GM12878 (cell line): ENCODE data around the gene CD101. TPM values are rescaled to one million over a fixed set of nuclear protein-coding genes. Genes with fewer than 3 reads are reported as not detected.
A peak's percentile ranks its signal among the peaks of the same experiment; 100 is the strongest.

ENCODE experiments used
- ATAC-seq: fragments of 200-7000 bp; cut with Tn5 transposase; 3 replicates; pipeline ENCODE4 v1.9.1; 2020; ENCODE audit warnings: mild to moderate bottlenecking, moderate library complexity
- BruUV-seq: library from RNA; stranded (reverse); fragments of 400-500 nt; replicated peaks from 2 replicates; lab custom pipeline; 2021; lab: Mats Ljungman, UMichigan
- CTCF ChIA-PET: fragments of 300-600 bp; sonication (Branson Sonifier 250); formaldehyde crosslinking; extraction: SDS; loops from one replicate; lab custom pipeline; 2021; ENCODE audit warnings: inconsistent platforms; lab: Yijun Ruan, JAX
- POLR2A ChIA-PET: fragments of 350-600 bp; formaldehyde crosslinking; extraction: SDS; loops from one replicate; lab custom pipeline; 2021; ENCODE audit warnings: inconsistent platforms; lab: Charles Lee
- RAD21 ChIA-PET: fragments of 300-600 bp; sonication (Branson Sonifier 250); formaldehyde crosslinking; loops from one replicate; lab custom pipeline; 2023; ENCODE audit warnings: antibody characterized with exemption; ENCODE audit not compliant: unreplicated experiment; lab: Charles Lee
- SMC1A ChIA-PET: fragments of 300-600 bp; sonication (Branson Sonifier 250); formaldehyde crosslinking; loops from one replicate; lab custom pipeline; 2023; ENCODE audit not compliant: unreplicated experiment, uncharacterized antibody; lab: Charles Lee
- DNase-seq: peaks from one replicate; pipeline ENCODE4 v3.0.0-alpha.2; 2011; ENCODE audit warnings: low read depth, low spot score
- FAIRE-seq: peaks from 3 replicates; lab custom pipeline; 2011; peaks lifted over from hg19 to GRCh38; lab: Jason Lieb, UNC
- H2AFZ ChIP-seq: 2 replicates; pipeline ENCODE4 v1.6.0; 2011; ENCODE audit warnings: low read depth, low read length, control low read depth; ENCODE audit not compliant: control insufficient read depth
- H3K27ac ChIP-seq: 2 replicates; pipeline ENCODE4 v1.5.1; 2011; ENCODE audit warnings: control low read depth; ENCODE audit not compliant: control insufficient read depth, insufficient read depth
- H3K27me3 ChIP-seq, 2 experiments: replicated peaks in 1 of 2; 2 replicates each; pipeline versions ENCODE4 v1.6.0 to v1.6.1; 2011; ENCODE audit warnings: low read length in 1 of 2; ENCODE audit not compliant: control insufficient read depth in 2 of 2, insufficient read depth in 2 of 2
- H3K36me3 ChIP-seq, 2 experiments: 2 replicates each; pipeline ENCODE4 v1.5.1; 2011; ENCODE audit warnings: low read length in 1 of 2; ENCODE audit not compliant: control insufficient read depth in 2 of 2, insufficient read depth in 2 of 2
- H3K4me1 ChIP-seq: 2 replicates; pipeline ENCODE4 v1.6.1; 2011; ENCODE audit warnings: mild to moderate bottlenecking, low read length, moderate library complexity, mixed read lengths; ENCODE audit not compliant: control insufficient read depth, insufficient read depth
- H3K4me2 ChIP-seq: 2 replicates; pipeline ENCODE4 v1.6.0; 2011; ENCODE audit warnings: control low read depth; ENCODE audit not compliant: control insufficient read depth, insufficient read depth
- H3K4me3 ChIP-seq: fragments of 200-600 bp; sonication (generic); 2 replicates; pipeline ENCODE4 v1.5.1; 2016
- H3K79me2 ChIP-seq: 2 replicates; pipeline ENCODE4 v1.6.0; 2011; ENCODE audit warnings: low read length; ENCODE audit not compliant: control insufficient read depth, insufficient read depth
- H3K9ac ChIP-seq: 2 replicates; pipeline ENCODE4 v1.8.0; 2011; ENCODE audit warnings: low read length, control low read depth, mixed read lengths; ENCODE audit not compliant: control insufficient read depth, insufficient read depth
- H3K9me3 ChIP-seq: replicated peaks from 3 replicates; pipeline ENCODE4 v1.5.1; 2011; ENCODE audit warnings: mild to moderate bottlenecking, low read length; ENCODE audit not compliant: control insufficient read depth, insufficient read depth
- H4K20me1 ChIP-seq: 2 replicates; pipeline ENCODE4 v1.6.0; 2011; ENCODE audit not compliant: control insufficient read depth, insufficient read depth
- E2F8 ChIP-seq: fragments of 450-650 bp; IDR thresholded peaks from 2 replicates; pipeline ENCODE4 v1.6.1; 2018; ENCODE audit warnings: mild to moderate bottlenecking, low read depth, moderate library complexity; ENCODE audit not compliant: partially characterized antibody
- JUNB ChIP-seq: IDR thresholded peaks from 2 replicates; pipeline ENCODE4 v1.6.1; 2016; ENCODE audit warnings: antibody characterized with exemption, mild to moderate bottlenecking
- ZNF24 ChIP-seq: fragments of 450-650 bp; IDR thresholded peaks from 2 replicates; pipeline ENCODE4 v1.6.1; 2017; ENCODE audit warnings: antibody characterized with exemption, mild to moderate bottlenecking
- WGBS: methylation state at CpG from one replicate; pipeline ENCODE4 v1.1.6; 2016; ENCODE audit warnings: low lambda C conversion rate; ENCODE audit not compliant: insufficient replicate concordance, insufficient coverage; ENCODE audit errors: missing lambda C conversion rate; 5-methylcytosine and 5-hydroxymethylcytosine counted together
- in situ Hi-C: fragments of 300-500 bp; cut with MboI; formaldehyde crosslinking; loops from 9 replicates; pipeline ENCODE4 v1.14.3; 2018; ENCODE audit warnings: mixed read lengths
- intact Hi-C: fragments of 100-400 bp; cut with micrococcal nuclease; formaldehyde crosslinking; loops from one replicate; pipeline ENCODE4 v1.14.2; 2022; ENCODE audit not compliant: unreplicated experiment
- polyA plus RNA-seq, 11 experiments: library from polyadenylated mRNA; depleted of rRNA in 4 of 11; unstranded in 6 of 11; stranded (reverse) in 5 of 11; fragments of >200 nt; fragmentation: Nextera tagmentation in 4 of 11; fragmentation: Illumina TruSeq in 1 of 11; extraction: Ambion mirVana in 4 of 11; extraction: Trizol in 1 of 11; gene quantifications; 1 replicate in 1 of 11; 2 replicates in 10 of 11; pipeline versions ENCODE4 v1.2.1 to v1.2.3, GENCODE V29; 2011 to 2016; ENCODE audit warnings: inconsistent platforms in 2 of 11, missing spikeins in 2 of 11, low read depth in 1 of 11
- total RNA-seq, 4 experiments: library from RNA; depleted of rRNA in 3 of 4; stranded (reverse); fragments of >200 nt in 3 of 4; fragmentation: Illumina TruSeq in 1 of 4; extraction: Trizol in 1 of 4; gene quantifications; 2 replicates each; pipeline versions ENCODE4 v1.2.1 to v1.2.3, GENCODE V29; 2013 to 2021

The CD101 gene
- total and polyA plus RNA-seq, 10 of the 15 experiments (the other 5 are each of a cell fraction or from before 2014, with no cell fraction given) = 0.56 to 7.9 (median 2.9) TPM

GRCh38 chr1:117058810-117059209, 57.2 kb downstream of the CD101 start:
- peak overlapping the region; percentile 70 for H3K4me3 ChIP-seq
- peaks cover 58% of the 10 kb centered on the region for H3K79me2 ChIP-seq
- ATAC-seq (no peak), DNase-seq (no peak), FAIRE-seq (no peak)
- H3K4me2 ChIP-seq = peak overlapping the region; percentile 28
- SMC1A ChIA-PET = interaction anchor here (0.6 to 10.2 kb wide), 17 partner anchors 9 to 486 kb away, joined by 3 to 91 read pairs (median 5); no protein-coding TSS in a partner anchor
- peak overlapping the region; percentile 90 for H2AFZ ChIP-seq
- H4K20me1 ChIP-seq = no peaks in the 10 kb centered on the region
- TF ChIP-seq JUNB = no peak
- no peak for TF ChIP-seq E2F8
- peak; percentile 50 for TF ChIP-seq ZNF24
- no peaks in the 10 kb centered on the region for H3K27me3 ChIP-seq
- H3K27ac ChIP-seq = peak overlapping the region; percentile 90
- 1% methylated on average over 4 of the region's 4 CpGs for WGBS
- no TSS peak for BruUV-seq
- POLR2A ChIA-PET = interaction anchor here (0.5 to 3.8 kb wide), 8 partner anchors 41 to 683 kb away, joined by 3 to 24 read pairs (median 4); partner anchors contain the start of gene CD58
- CTCF ChIA-PET = interaction anchor here (0.8 to 10.0 kb wide), 13 partner anchors 57 to 486 kb away, joined by 3 to 134 read pairs (median 6); partner anchors contain the start of gene CD101
- H3K4me1 ChIP-seq = peaks cover 4% of the 10 kb centered on the region
- RAD21 ChIA-PET = interaction anchor here (0.8 to 6.4 kb wide), 10 partner anchors 55 to 487 kb away, joined by 3 to 81 read pairs (median 5); partner anchors contain the start of genes CD101 and CD58
- peak overlapping the region; percentile 89 for H3K9ac ChIP-seq
- in situ Hi-C loops (loop anchor here (5.0 kb wide), 1 partner anchor 482 kb away; no protein-coding TSS in a partner anchor), intact Hi-C loops (no loop called here)
- no peaks in the 10 kb centered on the region; a peak in 1 of 4 replicates for H3K36me3 ChIP-seq
- no peaks in the 10 kb centered on the region for H3K9me3 ChIP-seq
